HepG2 (cell line): Measurements from ENCODE around the gene SYCP2. TPM values are rescaled to one million over a fixed set of nuclear protein-coding genes. Genes with fewer than 3 reads are reported as not detected.

Source experiments
- ATAC-seq: fragments of 200-7000 bp; cut with Tn5 transposase; 3 replicates; pipeline ENCODE4 v1.9.1; 2020; ENCODE audit warnings: mild to moderate bottlenecking, moderate library complexity
- BruUV-seq: library from RNA; stranded (reverse); fragments of 400-500 nt; replicated peaks from 2 replicates; lab custom pipeline; 2021; lab: Mats Ljungman, UMichigan
- CTCF ChIA-PET: fragments of 300-600 bp; formaldehyde crosslinking; extraction: SDS; loops from one replicate; lab custom pipeline; 2021; ENCODE audit warnings: low total read pairs, inconsistent platforms, low intra/inter-chr PET ratio; lab: Yijun Ruan, JAX
- POLR2A ChIA-PET: fragments of 350-600 bp; sonication (Branson Sonifier 250); formaldehyde crosslinking; loops from one replicate; lab custom pipeline; 2020; ENCODE audit warnings: antibody characterized with exemption, inconsistent platforms; lab: Yijun Ruan, JAX
- DNase-seq: peaks from one replicate; pipeline ENCODE4 v3.0.0-alpha.2; 2015; ENCODE audit warnings: low spot score
- FAIRE-seq: peaks from 3 replicates; lab custom pipeline; 2011; peaks lifted over from hg19 to GRCh38; lab: Jason Lieb, UNC
- H2AFZ ChIP-seq: one replicate; pipeline ENCODE4 v1.6.1; 2011; ENCODE audit warnings: low read length, inconsistent platforms
- H3K27ac ChIP-seq: fragments of 300-600 bp; 3 replicates; pipeline ENCODE4 v1.8.0; 2011; ENCODE audit warnings: mixed run types, mild to moderate bottlenecking, mixed read lengths, low read length, inconsistent platforms; ENCODE audit not compliant: insufficient read depth; ENCODE audit errors: extremely low read length
- H3K27me3 ChIP-seq, 2 experiments: fragments of 200-600 bp in 1 of 2; 2 replicates in 1 of 2; 3 replicates in 1 of 2; pipeline versions ENCODE4 v1.6.0 to v1.8.0; 2011; ENCODE audit warnings: low read length in 2 of 2, mild to moderate bottlenecking in 2 of 2, moderate library complexity in 2 of 2, inconsistent platforms in 1 of 2; ENCODE audit not compliant: insufficient read depth in 2 of 2, control insufficient read depth in 1 of 2
- H3K36me3 ChIP-seq, 2 experiments: fragments of 200-600 bp in 1 of 2; replicated peaks in 1 of 2; 2 replicates in 1 of 2; 3 replicates in 1 of 2; pipeline versions ENCODE4 v1.5.1 to v1.8.0; 2011; ENCODE audit warnings: low read length in 2 of 2, inconsistent platforms in 1 of 2; ENCODE audit not compliant: insufficient read depth in 2 of 2, control insufficient read depth in 1 of 2
- H3K4me1 ChIP-seq: 2 replicates; pipeline ENCODE4 v1.5.1; 2012; ENCODE audit warnings: low read length, inconsistent platforms; ENCODE audit not compliant: insufficient read depth
- H3K4me2 ChIP-seq: 2 replicates; pipeline ENCODE4 v1.6.0; 2011; ENCODE audit warnings: low read depth, low read length, inconsistent platforms
- H3K4me3 ChIP-seq, 3 experiments: fragments of 200-600 bp in 1 of 3; sonication (generic), shearing (Covaris generic) in 1 of 3; replicated peaks in 1 of 3; 2 replicates each; pipeline ENCODE4 v1.5.1; 2011 to 2016; ENCODE audit warnings: low read length in 3 of 3, inconsistent platforms in 2 of 3, low read depth in 2 of 3, mild to moderate bottlenecking in 2 of 3, control low read depth in 1 of 3, mixed read lengths in 1 of 3; ENCODE audit not compliant: insufficient read depth in 1 of 3
- H3K79me2 ChIP-seq: one replicate; pipeline ENCODE4 v1.6.1; 2011; ENCODE audit warnings: low read length, inconsistent platforms; ENCODE audit not compliant: insufficient read depth
- H3K9ac ChIP-seq: 2 replicates; pipeline ENCODE4 v1.6.0; 2011; ENCODE audit warnings: mild to moderate bottlenecking, low read depth, low read length, inconsistent platforms; ENCODE audit not compliant: insufficient read depth
- H3K9me3 ChIP-seq: 2 replicates; pipeline ENCODE4 v1.5.1; 2012; ENCODE audit warnings: mild to moderate bottlenecking, low read length
- H4K20me1 ChIP-seq: 2 replicates; pipeline ENCODE4 v1.6.0; 2011; ENCODE audit warnings: inconsistent platforms, mild to moderate bottlenecking, low read length, moderate library complexity; ENCODE audit not compliant: insufficient read depth
- BHLHE40 ChIP-seq: IDR thresholded peaks from 2 replicates; pipeline ENCODE4 v1.6.1; 2011; ENCODE audit warnings: low read length, improper control_type of control experiment
- EZH2 ChIP-seq: conservative IDR thresholded peaks from 2 replicates; pipeline ENCODE4 v1.6.1; 2012; ENCODE audit warnings: mild to moderate bottlenecking, low read depth, low read length, moderate library complexity
- MLX ChIP-seq: IDR thresholded peaks from 2 replicates; pipeline ENCODE4 v1.6.1; 2016
- MXD4 ChIP-seq: IDR thresholded peaks from 2 replicates; pipeline ENCODE4 v1.6.1; 2016; ENCODE audit warnings: mild to moderate bottlenecking, missing biosample characterization, missing genetic modification reagents
- NFIC ChIP-seq: IDR thresholded peaks from 2 replicates; pipeline ENCODE4 v1.6.1; 2012; ENCODE audit warnings: mild to moderate bottlenecking, low read length, inconsistent platforms
- PHF20 ChIP-seq: sonication (generic); formaldehyde crosslinking; IDR thresholded peaks from 2 replicates; pipeline ENCODE4 v1.5.0; 2020; ENCODE audit warnings: mild to moderate bottlenecking, missing genetic modification reagents
- RCOR2 ChIP-seq: IDR thresholded peaks from 2 replicates; pipeline ENCODE4 v1.6.1; 2016; ENCODE audit warnings: missing biosample characterization, missing genetic modification reagents
- RXRA ChIP-seq: sonication (generic); formaldehyde crosslinking; IDR thresholded peaks from 2 replicates; pipeline ENCODE4 v1.5.1; 2020; ENCODE audit warnings: missing genetic modification reagents
- SIX4 ChIP-seq: sonication (generic); formaldehyde crosslinking; IDR thresholded peaks from 2 replicates; pipeline ENCODE4 v1.4.0; 2020; ENCODE audit warnings: missing genetic modification reagents
- SOX5 ChIP-seq: IDR thresholded peaks from 2 replicates; pipeline ENCODE4 v1.6.1; 2016; ENCODE audit warnings: borderline replicate concordance
- ZKSCAN1 ChIP-seq: fragments of 150-350 bp; IDR thresholded peaks from 2 replicates; pipeline ENCODE4 v1.6.1; 2014; ENCODE audit warnings: low read length
- ZNF10 ChIP-seq: sonication (generic); formaldehyde crosslinking; IDR thresholded peaks from 2 replicates; pipeline ENCODE4 v1.4.0; 2020; ENCODE audit warnings: mild to moderate bottlenecking, low read depth, missing genetic modification reagents, borderline replicate concordance
- ZNF264 ChIP-seq: sonication (generic); formaldehyde crosslinking; IDR thresholded peaks from 2 replicates; pipeline ENCODE4 v1.4.0; 2020; ENCODE audit warnings: missing genetic modification reagents
- ZNF567 ChIP-seq: sonication (generic); formaldehyde crosslinking; IDR thresholded peaks from 2 replicates; pipeline ENCODE4 v1.8.1; 2023; ENCODE audit warnings: mild to moderate bottlenecking, missing genetic modification reagents, borderline replicate concordance
- WGBS: methylation state at CpG from one replicate; pipeline ENCODE4 v1.1.6; 2017; ENCODE audit warnings: low lambda C conversion rate; 5-methylcytosine and 5-hydroxymethylcytosine counted together
- in situ Hi-C: cut with HindIII; loops from 2 replicates; pipeline ENCODE4 v1.10.0; 2017; ENCODE audit warnings: low pct_unique_long_range_greater_than_20kb; ENCODE audit not compliant: extremely low pct_ligation_motif_present
- intact Hi-C: fragments of 100-400 bp; cut with micrococcal nuclease; formaldehyde crosslinking; loops from one replicate; pipeline ENCODE4 v1.10.0; 2022; ENCODE audit not compliant: unreplicated experiment
- polyA plus RNA-seq, 8 experiments: library from polyadenylated mRNA; depleted of rRNA in 3 of 8; stranded (reverse) in 7 of 8; unstranded in 1 of 8; fragments of >200 nt; fragmentation: Illumina TruSeq in 4 of 8; extraction: Trizol in 4 of 8; gene quantifications; 2 replicates each; pipeline versions ENCODE4 v1.2.1 to v1.2.3, GENCODE V29; 2011 to 2016; ENCODE audit warnings: low read depth in 4 of 8, missing spikeins in 1 of 8, mixed read lengths in 1 of 8; ENCODE audit not compliant: insufficient read depth in 1 of 8
- total RNA-seq, 5 experiments: library from RNA; depleted of rRNA; stranded (reverse); fragments of >200 nt; fragmentation: Illumina TruSeq; extraction: Trizol; gene quantifications; 2 replicates each; pipeline ENCODE4 v1.2.3, GENCODE V29; 2016; ENCODE audit warnings: low read depth in 1 of 5
- TF ChIP-seq, protein P1 (sequence below): sonication (generic); formaldehyde crosslinking; IDR thresholded peaks from 2 replicates; pipeline ENCODE4 v1.5.1; 2020; ENCODE audit warnings: mild to moderate bottlenecking, missing genetic modification reagents, moderate library complexity
- TF ChIP-seq, protein P2 (sequence below): sonication (generic); formaldehyde crosslinking; IDR thresholded peaks from 2 replicates; pipeline ENCODE4 v1.4.0; 2020; ENCODE audit warnings: missing genetic modification reagents, mild to moderate bottlenecking, borderline replicate concordance
- TF ChIP-seq, protein P3 (sequence below): sonication (generic); formaldehyde crosslinking; IDR thresholded peaks from 2 replicates; pipeline ENCODE4 v1.5.0; 2020; ENCODE audit warnings: missing genetic modification reagents

Gene SYCP2
- total and polyA plus RNA-seq, 2 of the 13 experiments (the other 11 are each of a cell fraction or from before 2014, with no cell fraction given) = 0.07 to 0.24 TPM

- under 1% methylated on average over 42 of the region's 57 CpGs for WGBS
- peak; percentile 97 for FAIRE-seq
- no TSS peak for BruUV-seq
- Histone ChIP-seq H2AFZ (peak within 1 kb of the TSS; percentile 86), H3K4me2 (peak within 1 kb of the TSS; percentile 84), H3K9me3 (no peaks in the 10 kb centered on the region), H3K4me1 (peaks cover 29% of the 10 kb centered on the region), H3K4me3 (peak within 1 kb of the TSS; percentile 77 to 91 (median 91)), H3K27me3 (no peaks in the 10 kb centered on the region; a peak in 1 of 5 replicates), H3K36me3 (peaks cover 8 to 17% of the 10 kb centered on the region in 2 experiments; a peak in 4 of 5 replicates), H3K27ac (peak within 1 kb of the TSS; percentile 90), H3K79me2 (peaks cover 11% of the 10 kb centered on the region), H4K20me1 (no peaks in the 10 kb centered on the region), H3K9ac (peak within 1 kb of the TSS; percentile 86)
- peak; percentile 96 for ATAC-seq
- peak; percentile 93 for DNase-seq
- intact Hi-C loops (no loop called here), in situ Hi-C loops (no loop called here)
- ChIA-PET CTCF (no interaction called here), POLR2A (interaction anchor here (0.8 to 2.1 kb wide), 10 partner anchors 8 to 117 kb away, joined by 3 to 14 read pairs (median 4); no protein-coding TSS in a partner anchor)
- TF ChIP-seq ZNF567 (CRISPR knock-in tag) (peak; percentile 87; the same call in 1 of the 2 replicates), NFIC (no peak), BHLHE40 (peak; percentile 78), PHF20 (peak; percentile 82), MXD4 (CRISPR knock-in tag) (peak; percentile 84), ZNF10 (no peak), RCOR2 (CRISPR knock-in tag) (no peak), EZH2 (no peak), SOX5 (CRISPR knock-in tag) (peak; percentile 9; the same call in 1 of the 2 replicates), ZNF264 (CRISPR knock-in tag) (peak; percentile 65; the same call in 1 of the 2 replicates), SIX4 (CRISPR knock-in tag) (0 out of 2 replicates have a peak, but pooled peaks have one; percentile 45), MLX (no peak), ZKSCAN1 (peak; percentile 40; the same call in 1 of the 2 replicates), RXRA (CRISPR knock-in tag) (0 out of 2 replicates have a peak, but pooled peaks have one; percentile 38)
- TF ChIP-seq, protein P1, sequence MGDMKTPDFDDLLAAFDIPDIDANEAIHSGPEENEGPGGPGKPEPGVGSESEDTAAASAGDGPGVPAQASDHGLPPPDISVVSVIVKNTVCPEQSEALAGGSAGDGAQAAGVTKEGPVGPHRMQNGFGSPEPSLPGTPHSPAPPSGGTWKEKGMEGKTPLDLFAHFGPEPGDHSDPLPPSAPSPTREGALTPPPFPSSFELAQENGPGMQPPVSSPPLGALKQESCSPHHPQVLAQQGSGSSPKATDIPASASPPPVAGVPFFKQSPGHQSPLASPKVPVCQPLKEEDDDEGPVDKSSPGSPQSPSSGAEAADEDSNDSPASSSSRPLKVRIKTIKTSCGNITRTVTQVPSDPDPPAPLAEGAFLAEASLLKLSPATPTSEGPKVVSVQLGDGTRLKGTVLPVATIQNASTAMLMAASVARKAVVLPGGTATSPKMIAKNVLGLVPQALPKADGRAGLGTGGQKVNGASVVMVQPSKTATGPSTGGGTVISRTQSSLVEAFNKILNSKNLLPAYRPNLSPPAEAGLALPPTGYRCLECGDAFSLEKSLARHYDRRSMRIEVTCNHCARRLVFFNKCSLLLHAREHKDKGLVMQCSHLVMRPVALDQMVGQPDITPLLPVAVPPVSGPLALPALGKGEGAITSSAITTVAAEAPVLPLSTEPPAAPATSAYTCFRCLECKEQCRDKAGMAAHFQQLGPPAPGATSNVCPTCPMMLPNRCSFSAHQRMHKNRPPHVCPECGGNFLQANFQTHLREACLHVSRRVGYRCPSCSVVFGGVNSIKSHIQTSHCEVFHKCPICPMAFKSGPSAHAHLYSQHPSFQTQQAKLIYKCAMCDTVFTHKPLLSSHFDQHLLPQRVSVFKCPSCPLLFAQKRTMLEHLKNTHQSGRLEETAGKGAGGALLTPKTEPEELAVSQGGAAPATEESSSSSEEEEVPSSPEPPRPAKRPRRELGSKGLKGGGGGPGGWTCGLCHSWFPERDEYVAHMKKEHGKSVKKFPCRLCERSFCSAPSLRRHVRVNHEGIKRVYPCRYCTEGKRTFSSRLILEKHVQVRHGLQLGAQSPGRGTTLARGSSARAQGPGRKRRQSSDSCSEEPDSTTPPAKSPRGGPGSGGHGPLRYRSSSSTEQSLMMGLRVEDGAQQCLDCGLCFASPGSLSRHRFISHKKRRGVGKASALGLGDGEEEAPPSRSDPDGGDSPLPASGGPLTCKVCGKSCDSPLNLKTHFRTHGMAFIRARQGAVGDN = peak; percentile 99
- TF ChIP-seq, protein P2, sequence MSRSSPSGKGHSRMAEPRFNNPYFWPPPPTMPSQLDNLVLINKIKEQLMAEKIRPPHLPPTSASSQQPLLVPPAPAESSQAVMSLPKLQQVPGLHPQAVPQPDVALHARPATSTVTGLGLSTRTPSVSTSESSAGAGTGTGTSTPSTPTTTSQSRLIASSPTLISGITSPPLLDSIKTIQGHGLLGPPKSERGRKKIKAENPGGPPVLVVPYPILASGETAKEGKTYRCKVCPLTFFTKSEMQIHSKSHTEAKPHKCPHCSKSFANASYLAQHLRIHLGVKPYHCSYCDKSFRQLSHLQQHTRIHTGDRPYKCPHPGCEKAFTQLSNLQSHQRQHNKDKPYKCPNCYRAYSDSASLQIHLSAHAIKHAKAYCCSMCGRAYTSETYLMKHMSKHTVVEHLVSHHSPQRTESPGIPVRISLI (CRISPR knock-in tag) = peak; percentile 13; the same call in 1 of the 2 replicates
- TF ChIP-seq, protein P3, sequence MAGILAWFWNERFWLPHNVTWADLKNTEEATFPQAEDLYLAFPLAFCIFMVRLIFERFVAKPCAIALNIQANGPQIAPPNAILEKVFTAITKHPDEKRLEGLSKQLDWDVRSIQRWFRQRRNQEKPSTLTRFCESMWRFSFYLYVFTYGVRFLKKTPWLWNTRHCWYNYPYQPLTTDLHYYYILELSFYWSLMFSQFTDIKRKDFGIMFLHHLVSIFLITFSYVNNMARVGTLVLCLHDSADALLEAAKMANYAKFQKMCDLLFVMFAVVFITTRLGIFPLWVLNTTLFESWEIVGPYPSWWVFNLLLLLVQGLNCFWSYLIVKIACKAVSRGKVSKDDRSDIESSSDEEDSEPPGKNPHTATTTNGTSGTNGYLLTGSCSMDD (CRISPR knock-in tag) = no peak
Observed at GRCh38 chr20:59940129-59940955, 6.9 kb upstream of the SYCP2 start, which contains the start of the genes FAM217B and PPP1R3D. FAM217B (plus strand) TSS chr20:59940389; CDS start chr20:59943944, 3,555 bp downstream. PPP1R3D (minus strand) TSS chr20:59940305; CDS start chr20:59939931, 374 bp downstream.
